Anterior cingulate cortex (tissue), 58 donors: ENCODE results near the gene JAKMIP1.
"Not testable (repeated sequence)": the region's sequence is repeated elsewhere in the genome, so short reads cannot be mapped to it uniquely, and the experiment has no call there.

Experiments used
- DNase-seq, 58 donors: peaks; one replicate each; lab custom pipeline; 2025; lab: John Stamatoyannopoulos, UW

Gene JAKMIP1

DNA sequence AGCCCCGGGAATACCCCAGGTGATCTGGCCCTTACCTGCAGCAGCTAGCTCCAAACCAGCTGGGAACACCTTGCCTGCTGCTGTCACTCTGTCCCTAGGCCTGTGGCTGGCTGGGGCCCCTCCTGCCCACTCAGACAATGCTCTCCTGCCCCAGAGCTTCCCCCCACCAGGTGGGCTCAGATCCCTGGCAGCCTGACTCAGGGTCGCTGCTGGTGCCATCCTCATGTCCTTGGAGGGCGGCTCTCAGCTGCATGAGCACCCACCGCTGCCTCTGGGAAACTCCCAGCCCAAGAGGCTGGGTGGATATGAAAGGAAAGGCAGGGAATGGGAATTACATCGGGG lies 197.9 kb downstream of the JAKMIP1 start:
- DNase-seq: no peak

GRCh38 chr4:6001680-6002491 lies 198.5 kb downstream of the JAKMIP1 start:
- DNase-seq: no peak

GRCh38 chr4:5999830-6000365 lies 200.5 kb downstream of the JAKMIP1 start:
- DNase-seq: no peak

DNA sequence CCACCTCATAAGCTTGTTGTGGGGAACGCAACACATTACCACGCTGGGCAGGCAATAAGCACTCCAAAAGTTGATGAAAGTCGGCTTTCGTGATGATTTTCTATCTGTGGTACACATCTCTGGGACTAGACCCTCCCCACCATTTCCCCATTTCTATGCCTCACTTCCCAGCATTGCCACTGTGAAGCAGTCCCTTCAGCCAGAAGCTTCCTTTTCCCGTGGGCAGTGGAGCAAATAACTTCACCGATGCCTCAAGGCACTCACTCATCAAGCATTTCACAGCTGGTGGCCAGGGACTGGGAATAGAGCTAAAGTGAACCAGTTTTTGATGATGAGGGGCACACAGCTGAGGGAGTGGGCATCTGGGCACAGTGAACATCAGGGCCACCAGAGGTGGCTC lies 201.0 kb downstream of the JAKMIP1 start:
- DNase-seq: no peak

GRCh38 chr4:5998333-5998936 lies 201.9 kb downstream of the JAKMIP1 start:
- DNase-seq: peak in 53 of 58 donors; percentile 11 to 81 (median 48)

DNA sequence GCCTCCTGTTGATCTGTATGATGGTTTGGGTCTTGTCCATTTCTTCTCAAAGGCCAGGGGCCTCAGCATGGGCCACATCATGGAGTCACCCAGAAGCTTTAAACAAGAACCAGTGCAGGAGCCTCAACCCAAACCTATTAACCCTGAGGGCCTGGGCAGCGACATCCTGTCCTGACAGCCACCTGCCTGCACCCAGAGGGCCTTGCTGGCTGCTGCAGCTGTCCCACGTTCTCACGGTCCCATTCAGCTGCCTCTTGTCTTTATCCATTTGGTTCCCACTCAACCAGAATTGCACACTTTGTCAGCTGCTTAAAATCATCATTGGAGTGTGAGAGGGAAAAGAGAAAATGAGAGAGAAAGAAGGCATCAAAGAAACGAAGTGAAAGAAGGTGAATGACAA lies 203.7 kb downstream of the JAKMIP1 start:
- DNase-seq: no peak

DNA sequence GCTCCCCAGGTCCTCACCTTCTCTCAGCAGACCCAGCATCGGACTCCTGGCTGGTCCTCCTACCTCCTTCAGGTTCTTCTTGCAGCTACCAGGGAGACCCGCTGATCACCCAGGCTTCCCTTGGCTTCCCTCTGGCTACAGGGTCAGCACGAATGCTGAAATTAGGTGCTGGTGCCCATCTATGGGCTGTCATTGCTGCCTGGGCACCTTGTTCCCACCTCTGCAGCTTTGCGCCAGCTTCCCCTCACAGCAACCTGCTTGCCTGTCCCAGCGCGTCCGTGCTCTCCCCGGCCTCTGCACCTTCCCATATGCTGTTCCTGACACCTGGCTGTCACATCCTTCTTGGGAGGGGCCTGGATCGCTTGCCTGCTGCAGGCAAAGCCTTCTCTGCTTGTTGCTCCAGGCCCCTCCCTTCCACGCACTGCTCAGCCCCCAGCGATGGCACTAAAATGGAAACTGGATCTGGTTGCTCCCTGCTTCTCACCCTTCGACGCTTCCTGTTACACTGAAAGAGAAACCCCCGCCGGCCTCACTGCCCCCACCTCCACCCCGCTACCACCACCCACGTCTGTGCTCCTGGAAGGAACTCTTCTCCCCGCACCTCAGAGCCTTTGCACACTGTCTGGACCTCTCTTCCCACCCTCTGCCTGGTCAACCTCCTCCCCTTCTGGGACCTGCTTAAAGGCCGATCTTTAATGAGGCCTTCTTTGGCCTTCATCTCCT lies 204.3 kb downstream of the JAKMIP1 start:
- no peak for DNase-seq

DNA sequence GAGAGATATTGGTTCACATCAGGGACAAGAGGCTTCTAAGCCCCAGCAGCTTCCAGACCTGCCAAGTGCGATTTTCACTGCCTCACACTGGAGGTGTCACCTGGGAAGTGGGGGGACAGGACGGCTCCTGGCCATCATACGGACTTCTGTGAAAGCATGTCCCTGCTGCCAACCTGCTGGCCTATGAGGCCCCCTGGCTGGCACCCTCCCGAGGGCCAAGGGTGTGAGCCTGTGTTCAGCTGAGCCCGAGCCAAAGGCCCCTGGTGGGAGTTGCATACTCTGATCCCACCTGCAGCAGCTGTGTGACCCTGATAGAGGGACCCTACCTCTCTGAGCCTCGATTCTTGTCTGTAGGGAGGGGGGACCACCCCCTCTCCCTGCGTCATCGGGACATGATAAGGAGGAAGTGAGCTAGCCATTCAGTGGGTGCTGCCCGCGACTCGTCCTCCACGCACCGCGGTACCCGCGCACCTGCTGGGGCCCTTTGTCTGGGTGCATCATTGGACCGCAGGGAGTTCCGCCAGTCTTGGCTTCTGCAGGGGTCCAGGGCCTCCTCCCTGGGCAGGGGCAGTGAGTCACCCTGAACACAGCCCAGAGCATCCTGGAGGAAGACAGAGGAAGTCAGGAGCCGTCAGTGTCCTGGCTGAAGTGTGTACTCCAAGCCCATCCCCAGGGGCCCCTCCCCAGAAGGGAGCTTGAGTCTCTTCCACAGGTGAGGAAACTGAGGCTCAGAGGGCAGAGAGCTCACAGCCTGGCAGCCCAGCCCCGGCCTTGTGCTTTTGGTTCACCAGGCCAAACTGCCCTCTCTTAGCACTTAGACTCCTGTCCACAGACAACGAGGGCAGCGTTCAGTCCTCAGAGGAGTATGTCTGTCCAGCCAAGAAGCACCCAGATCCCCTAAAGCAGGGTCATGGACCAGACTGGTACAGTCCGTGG lies 206.2 kb downstream of the JAKMIP1 start:
- DNase-seq: no peak

DNA sequence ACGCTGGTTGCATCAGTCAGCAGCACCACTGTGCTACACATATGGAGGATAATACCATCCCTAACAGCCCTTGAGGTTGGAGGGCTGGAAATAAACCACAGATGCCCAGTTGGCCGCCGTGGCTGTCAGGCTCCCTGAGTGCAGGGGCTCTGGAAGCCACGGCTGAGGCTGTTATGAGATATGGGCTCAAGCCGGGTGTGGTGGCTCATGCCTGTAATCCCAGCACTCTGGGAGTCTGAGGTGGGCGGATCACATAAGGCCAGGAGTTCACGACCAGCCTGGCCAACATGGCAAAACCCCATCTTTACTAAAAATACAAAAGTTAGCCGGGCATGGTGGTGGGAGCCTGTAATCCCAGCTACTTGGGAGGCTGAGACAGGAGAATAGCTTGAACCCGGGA lies 207.0 kb downstream of the JAKMIP1 start:
- DNase-seq: not testable (repeated sequence)

GRCh38 chr4:5992828-5993321 lies 207.5 kb downstream of the JAKMIP1 start:
- no peak for DNase-seq

DNA sequence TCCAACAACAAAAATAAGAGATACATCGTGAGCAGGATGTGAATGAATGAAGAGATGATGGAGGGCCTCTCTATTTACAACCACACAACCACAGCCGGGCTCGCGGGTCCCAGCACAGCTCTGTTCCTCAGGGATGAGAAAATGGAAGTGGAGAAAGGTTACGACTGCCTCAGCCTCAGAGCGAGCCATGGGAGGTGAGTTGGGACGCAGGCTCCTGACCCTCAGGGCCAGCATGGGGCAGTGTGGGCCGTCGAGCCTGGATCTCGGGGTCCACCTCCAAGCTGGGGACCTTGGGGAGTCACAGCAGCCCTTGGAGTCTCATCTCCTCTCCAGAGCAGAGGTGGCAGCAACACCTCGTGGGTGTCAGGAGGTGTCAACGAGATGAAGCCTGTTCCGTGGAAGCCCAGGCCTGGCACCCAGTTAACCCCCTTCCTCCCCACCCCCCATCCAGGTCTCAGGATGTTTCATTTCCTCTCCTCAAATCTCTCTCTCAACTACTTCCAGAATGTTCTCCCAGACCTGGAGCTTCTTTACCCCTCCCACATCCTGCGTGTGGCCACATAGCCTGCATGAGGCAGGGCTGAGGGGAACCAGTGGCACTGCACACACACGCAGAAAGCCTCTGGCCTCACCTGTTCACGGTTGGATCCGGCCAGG lies 208.1 kb downstream of the JAKMIP1 start:
- no peak for DNase-seq

- no peak for DNase-seq
Observed at GRCh38 chr4:5991405-5991804, 208.9 kb downstream of the JAKMIP1 start.

GRCh38 chr4:5990446-5991160 lies 209.7 kb downstream of the JAKMIP1 start:
- DNase-seq: no peak

- DNase-seq: no peak
Observed at GRCh38 chr4:5989236-5990225, 210.8 kb downstream of the JAKMIP1 start.

DNA sequence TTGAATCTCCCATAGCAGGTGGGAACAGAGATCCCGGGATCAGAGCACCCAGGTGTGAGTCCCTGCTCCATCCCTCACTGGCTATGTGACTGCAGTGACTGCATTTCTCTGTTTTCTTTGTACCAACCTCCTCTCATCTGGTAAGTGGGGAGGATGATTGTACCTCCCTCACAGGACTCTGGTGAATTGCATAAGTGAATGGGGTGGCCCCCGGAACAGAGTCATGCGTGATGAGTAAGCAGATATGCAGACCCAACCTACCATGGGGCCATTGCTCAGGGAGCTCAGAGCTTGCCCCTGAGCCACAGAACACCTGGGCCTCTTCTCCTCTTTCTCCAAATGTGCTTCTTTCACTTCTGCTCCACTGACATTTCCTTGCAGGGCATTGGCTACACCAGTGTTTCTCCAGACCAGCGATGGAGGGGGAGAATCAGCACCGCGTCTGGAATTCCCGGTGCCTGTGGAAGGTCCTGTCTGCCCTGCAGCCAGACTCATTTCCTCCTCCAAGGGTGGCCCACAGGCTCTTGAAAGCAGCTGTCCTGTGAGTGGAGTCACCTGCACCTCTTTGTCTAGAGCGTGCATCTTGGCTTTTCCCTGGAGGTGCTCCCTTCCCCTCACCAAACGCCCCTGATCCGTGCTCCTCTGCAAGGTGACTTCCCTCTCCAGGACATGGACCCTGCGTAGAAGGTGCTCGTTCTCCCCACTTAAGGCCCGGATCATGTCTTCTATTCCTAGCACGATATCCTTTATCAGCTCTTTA lies 212.1 kb downstream of the JAKMIP1 start:
- DNase-seq: no peak

DNA sequence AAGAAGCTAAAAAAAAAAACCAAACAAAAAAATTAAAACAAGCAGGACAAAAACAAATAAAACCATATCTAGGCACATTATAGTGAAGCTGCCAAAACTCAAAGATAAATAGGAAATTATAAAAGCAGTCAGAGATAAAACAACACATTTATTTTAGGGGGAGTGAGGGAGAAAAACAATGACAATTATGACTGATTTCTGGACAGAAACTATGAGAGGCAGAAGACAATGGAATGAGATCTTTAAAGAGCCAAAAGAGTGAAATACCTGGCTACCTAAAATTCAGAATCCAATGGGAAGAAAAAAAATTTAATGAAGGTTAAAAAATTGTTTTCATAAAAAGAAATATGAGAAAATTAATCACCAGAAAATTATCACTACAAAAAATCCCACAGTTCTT lies 215.5 kb downstream of the JAKMIP1 start:
- DNase-seq: no peak
